Neural progenitor cell (in vitro differentiated cells): ENCODE data around the gene NF1.

Experiments used
- CTCF ChIP-seq: fragments of 200-600 bp; sonication (generic); IDR thresholded peaks from 2 replicates; pipeline ENCODE4 v1.5.1; 2017; ENCODE audit warnings: antibody characterized with exemption, mild to moderate bottlenecking
- EZH2 ChIP-seq: fragments of 200-600 bp; sonication (generic); IDR thresholded peaks from 2 replicates; pipeline ENCODE4 v1.6.1; 2017; ENCODE audit warnings: antibody characterized with exemption, mild to moderate bottlenecking, moderate library complexity

GRCh38 chr17:31310260-31310659 is 215.5 kb downstream of the NF1 start:
- TF ChIP-seq CTCF: no peak
- TF ChIP-seq EZH2: no peak
